CD4-positive, CD25-positive, alpha-beta regulatory T cell (primary cell): ENCODE results near the gene PHACTR1. TPM values are rescaled to one million over a fixed set of nuclear protein-coding genes. Genes with fewer than 3 reads are reported as not detected.

ENCODE experiments used
- ATAC-seq, 2 donors: fragments of 150-1000 bp; cut with Tn5 transposase; one replicate each; pipeline ENCODE4 v1.10.0; 2021; ENCODE audit warnings: low read depth in 2 of 2, moderate number of reproducible peaks in 2 of 2, moderate library complexity in 1 of 2
- DNase-seq, 3 donors: peaks; one replicate each; pipeline versions ENCODE4 v3.0.0 to v3.0.0-alpha.2; 2012 to 2022; ENCODE audit warnings: mixed read lengths in 1 of 3
- H3K27ac ChIP-seq: one replicate; pipeline ENCODE4 v1.7.0; 2013; ENCODE audit warnings: mild to moderate bottlenecking, low read length; ENCODE audit not compliant: insufficient read depth, poor library complexity, severe bottlenecking
- H3K27me3 ChIP-seq: one replicate; pipeline ENCODE4 v1.7.0; 2013; ENCODE audit warnings: low read length; ENCODE audit not compliant: control insufficient read depth, insufficient read depth
- H3K36me3 ChIP-seq: one replicate; pipeline ENCODE4 v1.7.0; 2013; ENCODE audit warnings: mild to moderate bottlenecking, low read length, moderate library complexity; ENCODE audit not compliant: control insufficient read depth, insufficient read depth
- H3K4me1 ChIP-seq: 2 replicates; pipeline ENCODE4 v1.7.0; 2013; ENCODE audit warnings: mild to moderate bottlenecking, low read length; ENCODE audit not compliant: insufficient read depth, control insufficient read depth, poor library complexity, severe bottlenecking
- H3K4me3 ChIP-seq: one replicate; pipeline ENCODE4 v1.7.0; 2013; ENCODE audit warnings: low read depth, mild to moderate bottlenecking, low read length, moderate library complexity
- H3K9me3 ChIP-seq, 2 experiments: 1 replicate in 1 of 2; 2 replicates in 1 of 2; pipeline ENCODE4 v1.7.0; 2013; ENCODE audit warnings: low read length in 2 of 2, mild to moderate bottlenecking in 1 of 2, moderate library complexity in 1 of 2; ENCODE audit not compliant: control insufficient read depth in 2 of 2
- H3K27ac Mint-ChIP-seq, 3 donors: one replicate each; pipeline ENCODE4 v1.8.0; 2020 to 2022; ENCODE audit warnings: mild to moderate bottlenecking in 3 of 3, mixed read lengths in 3 of 3, moderate library complexity in 2 of 3
- H3K27me3 Mint-ChIP-seq: one replicate; pipeline ENCODE4 v1.8.0; 2022; ENCODE audit warnings: mild to moderate bottlenecking, mixed read lengths
- H3K36me3 Mint-ChIP-seq: one replicate; pipeline ENCODE4 v1.8.0; 2020; ENCODE audit warnings: mixed read lengths
- H3K4me1 Mint-ChIP-seq, 4 donors: one replicate each; pipeline ENCODE4 v1.8.0; 2020 to 2022; ENCODE audit warnings: mixed read lengths in 4 of 4, mild to moderate bottlenecking in 1 of 4
- H3K4me3 Mint-ChIP-seq, 4 donors: one replicate each; pipeline ENCODE4 v1.8.0; 2020 to 2022; ENCODE audit warnings: mild to moderate bottlenecking in 4 of 4, mixed read lengths in 4 of 4, moderate library complexity in 3 of 4
- H3K9me3 Mint-ChIP-seq, 7 donors: one replicate each; pipeline ENCODE4 v1.8.0; 2020 to 2022; ENCODE audit warnings: mixed read lengths in 7 of 7, mild to moderate bottlenecking in 3 of 7, moderate library complexity in 2 of 7
- polyA plus RNA-seq, 4 donors: library from polyadenylated mRNA; unstranded; fragments of 300-500 nt; fragmentation: Illumina TruSeq; gene quantifications; one replicate each; pipeline ENCODE4 v1.2.3, GENCODE V29; 2021
- total RNA-seq: library from RNA; stranded (reverse); gene quantifications from one replicate; pipeline ENCODE4 v1.2.3, GENCODE V29; 2022

PHACTR1 gene
- total and polyA plus RNA-seq, 5 donors from 2014 or later, result 0.28 to 1.6 (median 0.38) TPM

GRCh38 chr6:13250703-13251102 is 534.1 kb downstream of the PHACTR1 start:
- Histone ChIP-seq H3K4me3 (no peak overlapping the region), H3K27ac (no peak overlapping the region), H3K36me3 (no peaks in the 10 kb centered on the region), H3K27me3 (no peaks in the 10 kb centered on the region), H3K9me3 (no peaks in the 10 kb centered on the region), H3K4me1 (no peaks in the 10 kb centered on the region)
- no peaks in the 10 kb centered on the region for H3K36me3 Mint-ChIP-seq
- H3K27me3 Mint-ChIP-seq, result peaks cover 7% of the 10 kb centered on the region
- no peak overlapping the region for H3K4me3 Mint-ChIP-seq
- ATAC-seq, result no peak
- peaks cover 0 to 1% (median 0%) of the 10 kb centered on the region in 7 donors for H3K9me3 Mint-ChIP-seq
- no peak for DNase-seq
- no peak overlapping the region for H3K27ac Mint-ChIP-seq
- peaks cover 0 to 2% (median 0%) of the 10 kb centered on the region in 4 donors for H3K4me1 Mint-ChIP-seq

- Histone ChIP-seq H3K36me3 (no peaks in the 10 kb centered on the region), H3K9me3 (no peaks in the 10 kb centered on the region), H3K27ac (no peak overlapping the region), H3K27me3 (no peaks in the 10 kb centered on the region), H3K4me3 (no peak overlapping the region), H3K4me1 (no peaks in the 10 kb centered on the region)
- ATAC-seq (no peak), DNase-seq (no peak)
- Mint-ChIP-seq H3K27ac (no peak overlapping the region), H3K9me3 (peaks cover 0 to under 1% (median 0%) of the 10 kb centered on the region in 7 donors), H3K4me1 (peaks cover 0 to 2% (median 0%) of the 10 kb centered on the region in 4 donors), H3K36me3 (no peaks in the 10 kb centered on the region), H3K4me3 (no peak overlapping the region), H3K27me3 (peaks cover 6% of the 10 kb centered on the region)
Observed at GRCh38 chr6:13251242-13251641, 534.7 kb downstream of the PHACTR1 start.

GRCh38 chr6:13252790-13253189 is 536.2 kb downstream of the PHACTR1 start:
- Histone ChIP-seq H3K4me1 (no peaks in the 10 kb centered on the region), H3K9me3 (no peaks in the 10 kb centered on the region), H3K27me3 (no peaks in the 10 kb centered on the region), H3K36me3 (no peaks in the 10 kb centered on the region), H3K27ac (no peak overlapping the region), H3K4me3 (no peak overlapping the region)
- DNase-seq, result no peak
- Mint-ChIP-seq H3K9me3 (peaks cover 0 to 7% (median 0%) of the 10 kb centered on the region in 7 donors), H3K36me3 (no peaks in the 10 kb centered on the region), H3K4me3 (no peak overlapping the region), H3K27me3 (peaks cover 4% of the 10 kb centered on the region), H3K27ac (no peak overlapping the region), H3K4me1 (peaks cover 0 to 2% (median 0%) of the 10 kb centered on the region in 4 donors)
- no peak for ATAC-seq

- no peak for DNase-seq
- Mint-ChIP-seq H3K9me3 (peaks cover 0 to 7% (median 0%) of the 10 kb centered on the region in 7 donors), H3K27me3 (peaks cover 4% of the 10 kb centered on the region), H3K27ac (no peak overlapping the region), H3K36me3 (no peaks in the 10 kb centered on the region), H3K4me1 (peaks cover 0 to 2% (median 0%) of the 10 kb centered on the region in 4 donors), H3K4me3 (no peak overlapping the region)
- no peaks in the 10 kb centered on the region for H3K36me3 ChIP-seq
- H3K27me3 ChIP-seq, result no peaks in the 10 kb centered on the region
- ATAC-seq, result no peak
- H3K27ac ChIP-seq, result no peak overlapping the region
- no peaks in the 10 kb centered on the region for H3K9me3 ChIP-seq
- H3K4me3 ChIP-seq, result no peak overlapping the region
- H3K4me1 ChIP-seq, result no peaks in the 10 kb centered on the region
Observed at GRCh38 chr6:13253272-13253671, 536.7 kb downstream of the PHACTR1 start.

- ATAC-seq (no peak), DNase-seq (no peak)
- Mint-ChIP-seq H3K27ac (no peak overlapping the region), H3K27me3 (no peaks in the 10 kb centered on the region), H3K4me1 (peaks cover 0 to 7% (median 5%) of the 10 kb centered on the region in 4 donors), H3K36me3 (no peaks in the 10 kb centered on the region), H3K9me3 (peaks cover 0 to 7% (median 0%) of the 10 kb centered on the region in 7 donors), H3K4me3 (no peak overlapping the region)
- H3K27ac ChIP-seq, result no peak overlapping the region
- no peaks in the 10 kb centered on the region for H3K4me1 ChIP-seq
- no peak overlapping the region for H3K4me3 ChIP-seq
- no peaks in the 10 kb centered on the region for H3K27me3 ChIP-seq
- no peaks in the 10 kb centered on the region for H3K9me3 ChIP-seq
- H3K36me3 ChIP-seq, result no peaks in the 10 kb centered on the region
Observed at GRCh38 chr6:13256266-13257001, 539.9 kb downstream of the PHACTR1 start.

GRCh38 chr6:13259393-13259792 is 542.8 kb downstream of the PHACTR1 start:
- no peaks in the 10 kb centered on the region for H3K4me1 ChIP-seq
- H3K27me3 Mint-ChIP-seq, result no peaks in the 10 kb centered on the region
- H3K4me3 ChIP-seq, result no peak overlapping the region

GRCh38 chr6:13260101-13260598 is 543.6 kb downstream of the PHACTR1 start:
- ATAC-seq, result no peak
- Mint-ChIP-seq H3K27me3 (no peaks in the 10 kb centered on the region), H3K9me3 (peaks cover 0 to 7% (median 0%) of the 10 kb centered on the region in 7 donors), H3K27ac (peak overlapping the region in 1 of 3 donors; percentile 44), H3K4me3 (no peak overlapping the region), H3K36me3 (no peaks in the 10 kb centered on the region), H3K4me1 (peaks cover 0 to 13% (median 7%) of the 10 kb centered on the region in 4 donors)
- no peaks in the 10 kb centered on the region for H3K36me3 ChIP-seq
- H3K4me1 ChIP-seq, result no peaks in the 10 kb centered on the region
- no peaks in the 10 kb centered on the region for H3K9me3 ChIP-seq
- no peaks in the 10 kb centered on the region for H3K27me3 ChIP-seq
- H3K4me3 ChIP-seq, result no peak overlapping the region
- no peak for DNase-seq
- H3K27ac ChIP-seq, result no peak overlapping the region

More at GRCh38 chr6:13259393-13259792, 542.8 kb downstream of the PHACTR1 start:
- DNase-seq (no peak), ATAC-seq (no peak)
- Mint-ChIP-seq H3K4me3 (no peak overlapping the region), H3K9me3 (peaks cover 0 to 7% (median 0%) of the 10 kb centered on the region in 7 donors), H3K36me3 (no peaks in the 10 kb centered on the region), H3K4me1 (peaks cover 0 to 13% (median 7%) of the 10 kb centered on the region in 4 donors), H3K27ac (no peak overlapping the region)
- Histone ChIP-seq H3K27me3 (no peaks in the 10 kb centered on the region), H3K9me3 (no peaks in the 10 kb centered on the region), H3K27ac (no peak overlapping the region), H3K36me3 (no peaks in the 10 kb centered on the region)
